GM21737 (cell line): ENCODE data around the gene CARS1.

ENCODE experiments used
- ATAC-seq: cut with Tn5 transposase; IDR thresholded peaks from one replicate; pipeline ENCODE4 v1.9.1; 2021; ENCODE audit warnings: mild to moderate bottlenecking, moderate library complexity; ENCODE audit not compliant: unreplicated experiment

CARS1 gene

GRCh38 chr11:3041699-3042441 is 15.4 kb downstream of the CARS1 start:
- no peak for ATAC-seq

GRCh38 chr11:3040881-3041280 is 16.3 kb downstream of the CARS1 start:
- ATAC-seq: no peak

- ATAC-seq: no peak
Measured at GRCh38 chr11:3037945-3038271, 19.3 kb downstream of the CARS1 start.

GRCh38 chr11:3037040-3037944 is 19.9 kb downstream of the CARS1 start:
- ATAC-seq: no peak

- ATAC-seq: no peak
Measured at GRCh38 chr11:3036419-3036818, 20.8 kb downstream of the CARS1 start.

- no peak for ATAC-seq
Measured at GRCh38 chr11:3035333-3035732, 21.9 kb downstream of the CARS1 start.

- no peak for ATAC-seq
Measured at GRCh38 chr11:3030289-3031070, 26.7 kb downstream of the CARS1 start.

GRCh38 chr11:3028813-3029212 is 28.4 kb downstream of the CARS1 start:
- ATAC-seq: no peak

- ATAC-seq: no peak
Measured at GRCh38 chr11:3026803-3027202, 30.4 kb downstream of the CARS1 start.

GRCh38 chr11:3022982-3023381 is 34.2 kb downstream of the CARS1 start:
- ATAC-seq: no peak

GRCh38 chr11:3022300-3022967 is 34.8 kb downstream of the CARS1 start:
- ATAC-seq: peak; percentile 65

GRCh38 chr11:3021125-3021524 is 36.1 kb downstream of the CARS1 start:
- no peak for ATAC-seq

- no peak for ATAC-seq
Measured at GRCh38 chr11:3020011-3020410, 37.2 kb downstream of the CARS1 start.

GRCh38 chr11:3018596-3018995 is 38.6 kb downstream of the CARS1 start:
- ATAC-seq: no peak

- no peak for ATAC-seq
Measured at GRCh38 chr11:3016861-3017260, 40.4 kb downstream of the CARS1 start.

GRCh38 chr11:3015796-3016195 is 41.4 kb downstream of the CARS1 start:
- ATAC-seq: no peak

GRCh38 chr11:3014943-3015342 is 42.3 kb downstream of the CARS1 start:
- no peak for ATAC-seq

GRCh38 chr11:3014057-3014938 is 42.9 kb downstream of the CARS1 start:
- no peak for ATAC-seq

GRCh38 chr11:3011891-3012885 is 45.0 kb downstream of the CARS1 start:
- no peak for ATAC-seq
